ENCODE data around the gene MFAP3. TPM values are rescaled to one million over a fixed set of nuclear protein-coding genes. Genes with fewer than 3 reads are reported as not detected.
"Not testable (repeated sequence)": the region's sequence is repeated elsewhere in the genome, so short reads cannot be mapped to it uniquely, and the experiment has no call there.

MFAP3 gene
- total and polyA plus RNA-seq, 4 donors, result 6.8 to 38.0 (median 21.6) TPM

DNA sequence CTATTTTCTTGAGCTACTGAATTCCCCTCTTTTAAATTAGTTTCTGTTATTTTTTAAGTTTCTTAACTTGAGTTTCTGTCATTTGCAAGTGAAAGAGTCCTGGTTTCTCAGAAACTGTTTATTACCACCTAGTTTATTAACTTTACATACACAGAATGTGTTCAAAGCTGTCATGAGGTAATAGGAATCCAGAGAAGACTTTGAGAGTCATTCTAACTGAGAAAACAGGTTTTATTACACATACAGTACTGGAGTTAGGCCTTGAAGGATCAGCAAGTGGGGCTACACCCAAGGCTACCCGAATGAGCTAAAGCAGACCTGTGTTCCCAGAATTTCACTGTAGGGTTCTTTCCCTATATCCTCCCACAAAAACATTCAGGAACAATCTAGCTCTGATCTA lies 33.1 kb upstream of the MFAP3 start:
- 90 to 100% methylated on average over 1 of the region's 1 CpG for WGBS, 2 donors
- peaks cover 0 to 2% of the 10 kb centered on the region in 2 donors for H3K36me3 ChIP-seq (ENCODE audit: control insufficient read depth in 1 of 2, insufficient read depth in 2 of 2, low read length in 1 of 2)
- H3K4me1 ChIP-seq (ENCODE audit: control insufficient read depth in 1 of 2, insufficient read depth in 2 of 2, low read length in 2 of 2), result no peaks in the 10 kb centered on the region
- no peaks in the 10 kb centered on the region for H3K27me3 ChIP-seq (ENCODE audit: control insufficient read depth in 1 of 2, insufficient read depth in 2 of 2, low read length in 1 of 2)
- no peaks in the 10 kb centered on the region for H3K9me3 ChIP-seq (ENCODE audit: control insufficient read depth, low read length)
- no peak overlapping the region for H3K27ac ChIP-seq (ENCODE audit: low read depth in 1 of 2, low read length in 2 of 2)
- H3K4me3 ChIP-seq (ENCODE audit: low read length in 2 of 2), result no peak overlapping the region
- ATAC-seq (ENCODE audit: low FRiP score) (no peak), DNase-seq (no peak)
- intact Hi-C loops (cut with DNase I), result no loop called here

GRCh38 chr5:154010660-154011059 lies 28.1 kb upstream of the MFAP3 start:
- peaks cover 0 to 6% of the 10 kb centered on the region in 2 donors for H3K36me3 ChIP-seq (ENCODE audit: control insufficient read depth in 1 of 2, insufficient read depth in 2 of 2, low read length in 1 of 2)
- DNase-seq (no peak), ATAC-seq (ENCODE audit: low FRiP score) (no peak)
- intact Hi-C loops (cut with DNase I), result no loop called here
- WGBS, 2 donors, result 30 to 36% methylated on average over 3 of the region's 3 CpGs
- no peaks in the 10 kb centered on the region for H3K27me3 ChIP-seq (ENCODE audit: control insufficient read depth in 1 of 2, insufficient read depth in 2 of 2, low read length in 1 of 2)
- no peaks in the 10 kb centered on the region for H3K9me3 ChIP-seq (ENCODE audit: control insufficient read depth, low read length)
- H3K4me3 ChIP-seq (ENCODE audit: low read length in 2 of 2), result no peak overlapping the region
- no peaks in the 10 kb centered on the region for H3K4me1 ChIP-seq (ENCODE audit: control insufficient read depth in 1 of 2, insufficient read depth in 2 of 2, low read length in 2 of 2)
- H3K27ac ChIP-seq (ENCODE audit: low read depth in 1 of 2, low read length in 2 of 2), result no peak overlapping the region

- no peak overlapping the region for H3K4me3 ChIP-seq (ENCODE audit: low read length in 2 of 2)
- DNase-seq (no peak), ATAC-seq (ENCODE audit: low FRiP score) (no peak)
- no peaks in the 10 kb centered on the region for H3K9me3 ChIP-seq (ENCODE audit: control insufficient read depth, low read length)
- H3K36me3 ChIP-seq (ENCODE audit: control insufficient read depth in 1 of 2, insufficient read depth in 2 of 2, low read length in 1 of 2), result peaks cover 0 to 4% of the 10 kb centered on the region in 2 donors
- intact Hi-C loops (cut with DNase I), result no loop called here
- 82 to 84% methylated on average over 4 of the region's 4 CpGs for WGBS, 2 donors
- H3K4me1 ChIP-seq (ENCODE audit: control insufficient read depth in 1 of 2, insufficient read depth in 2 of 2, low read length in 2 of 2), result no peaks in the 10 kb centered on the region
- no peaks in the 10 kb centered on the region for H3K27me3 ChIP-seq (ENCODE audit: control insufficient read depth in 1 of 2, insufficient read depth in 2 of 2, low read length in 1 of 2)
- H3K27ac ChIP-seq (ENCODE audit: low read depth in 1 of 2, low read length in 2 of 2), result no peak overlapping the region
Observed at GRCh38 chr5:154015071-154015693, 23.6 kb upstream of the MFAP3 start.

- intact Hi-C loops (cut with DNase I), result not testable (repeated sequence)
Observed at GRCh38 chr5:154018919-154019318, 19.8 kb upstream of the MFAP3 start.

DNA sequence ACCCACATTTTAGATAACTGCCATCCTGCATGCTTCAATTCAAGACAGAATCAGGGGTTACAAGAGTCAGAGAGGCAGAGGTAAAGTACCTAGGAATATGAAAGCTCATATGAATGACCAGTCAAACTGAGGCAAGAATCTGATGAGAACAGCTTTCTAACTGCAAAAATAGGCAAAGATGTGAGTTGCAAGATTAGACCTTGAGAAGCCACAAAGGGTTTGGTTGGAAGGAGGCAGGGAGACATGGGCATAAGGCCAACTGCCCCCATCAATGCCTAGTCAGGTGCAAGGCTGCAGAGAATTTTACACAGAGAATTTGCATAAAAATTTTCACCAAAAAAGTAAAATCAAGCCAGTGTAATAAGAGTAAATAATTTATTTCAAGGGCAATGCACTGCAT lies 12.8 kb upstream of the MFAP3 start:
- no peak for DNase-seq
- no peaks in the 10 kb centered on the region for H3K36me3 ChIP-seq (ENCODE audit: control insufficient read depth in 1 of 2, insufficient read depth in 2 of 2, low read length in 1 of 2)
- intact Hi-C loops (cut with DNase I), result loop anchor here in 1 of 2 donors (10.0 kb wide), 1 partner anchor 321 kb away; no protein-coding TSS in a partner anchor

More at GRCh38 chr5:154018919-154019318, 19.8 kb upstream of the MFAP3 start:
- H3K9me3 ChIP-seq (ENCODE audit: control insufficient read depth, low read length); H3K27me3 ChIP-seq (ENCODE audit: control insufficient read depth in 1 of 2, insufficient read depth in 2 of 2, low read length in 1 of 2); H3K4me3 ChIP-seq (ENCODE audit: low read length in 2 of 2); H3K27ac ChIP-seq (ENCODE audit: low read depth in 1 of 2, low read length in 2 of 2); H3K36me3 ChIP-seq (ENCODE audit: control insufficient read depth in 1 of 2, insufficient read depth in 2 of 2, low read length in 1 of 2); ATAC-seq (ENCODE audit: low FRiP score); DNase-seq; H3K4me1 ChIP-seq (ENCODE audit: control insufficient read depth in 1 of 2, insufficient read depth in 2 of 2, low read length in 2 of 2): not testable (repeated sequence)
- 95 to 96% methylated on average over 1 of the region's 1 CpG for WGBS, 2 donors

DNA sequence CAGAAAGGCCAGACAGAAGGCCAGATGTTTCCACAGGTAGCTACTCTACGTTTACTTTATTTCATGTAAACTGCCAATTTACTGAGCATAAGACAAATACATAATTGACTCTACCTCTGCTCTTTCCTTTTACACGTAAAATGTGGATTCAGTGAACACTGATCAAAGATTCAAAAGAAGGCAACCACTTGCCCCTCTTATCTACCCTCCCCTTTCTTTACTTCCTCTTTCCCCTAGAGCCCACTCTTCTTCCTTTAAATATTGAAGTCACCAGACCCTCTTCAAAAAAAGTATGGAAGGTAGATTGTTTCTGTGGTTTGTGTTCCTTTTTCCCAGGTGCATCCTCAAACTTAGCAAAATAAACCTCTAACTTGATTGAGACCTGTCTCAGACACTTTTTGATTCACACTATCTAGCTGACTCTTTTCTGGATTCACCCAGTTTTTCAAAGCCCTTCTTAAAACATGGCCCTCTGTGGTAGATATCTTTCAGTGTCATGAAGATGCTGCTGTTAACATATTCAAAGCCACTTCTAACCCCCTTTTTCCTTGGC lies 6.8 kb upstream of the MFAP3 start:
- intact Hi-C loops (cut with DNase I), result no loop called here
- Histone ChIP-seq H3K36me3 (ENCODE audit: control insufficient read depth in 1 of 2, insufficient read depth in 2 of 2, low read length in 1 of 2) (no peaks in the 10 kb centered on the region), H3K4me3 (ENCODE audit: low read length in 2 of 2) (no peak overlapping the region), H3K27ac (ENCODE audit: low read depth in 1 of 2, low read length in 2 of 2) (no peak overlapping the region), H3K9me3 (ENCODE audit: control insufficient read depth, low read length) (no peaks in the 10 kb centered on the region), H3K4me1 (ENCODE audit: control insufficient read depth in 1 of 2, insufficient read depth in 2 of 2, low read length in 2 of 2) (no peaks in the 10 kb centered on the region), H3K27me3 (ENCODE audit: control insufficient read depth in 1 of 2, insufficient read depth in 2 of 2, low read length in 1 of 2) (no peaks in the 10 kb centered on the region)
- DNase-seq, result no peak
- no peak for ATAC-seq (ENCODE audit: low FRiP score)
- WGBS, 2 donors, result 87% methylated on average over 2 of the region's 2 CpGs

More for the DNA sequence above, 12.8 kb upstream of the MFAP3 start:
- no peaks in the 10 kb centered on the region for H3K4me1 ChIP-seq (ENCODE audit: control insufficient read depth in 1 of 2, insufficient read depth in 2 of 2, low read length in 2 of 2)
- no peak overlapping the region for H3K4me3 ChIP-seq (ENCODE audit: low read length in 2 of 2)
- no peak overlapping the region for H3K27ac ChIP-seq (ENCODE audit: low read depth in 1 of 2, low read length in 2 of 2)
- H3K9me3 ChIP-seq (ENCODE audit: control insufficient read depth, low read length), result no peaks in the 10 kb centered on the region
- H3K27me3 ChIP-seq (ENCODE audit: control insufficient read depth in 1 of 2, insufficient read depth in 2 of 2, low read length in 1 of 2), result no peaks in the 10 kb centered on the region
- ATAC-seq (ENCODE audit: low FRiP score), result no peak

DNA sequence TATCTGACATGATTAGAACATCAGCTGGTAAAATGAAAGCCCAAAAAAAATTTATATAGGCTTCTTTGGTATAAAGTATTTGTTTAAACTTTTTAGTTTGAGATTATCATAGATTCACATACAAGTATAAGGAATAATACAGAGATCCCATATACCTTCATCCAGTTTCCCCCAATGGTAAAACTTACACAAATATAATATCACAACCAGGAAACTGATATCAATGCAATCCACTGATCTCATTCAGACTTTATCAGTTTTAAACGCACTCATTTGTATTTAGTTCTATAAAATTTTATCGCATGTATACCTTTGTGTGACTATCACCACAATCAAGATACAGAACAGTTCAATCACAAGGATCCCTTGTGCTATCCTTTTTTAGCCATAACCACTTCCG lies 3.8 kb upstream of the MFAP3 start:
- no peaks in the 10 kb centered on the region for H3K27me3 ChIP-seq (ENCODE audit: control insufficient read depth in 1 of 2, insufficient read depth in 2 of 2, low read length in 1 of 2)
- H3K36me3 ChIP-seq (ENCODE audit: control insufficient read depth in 1 of 2, insufficient read depth in 2 of 2, low read length in 1 of 2), result no peaks in the 10 kb centered on the region
- ATAC-seq (ENCODE audit: low FRiP score), result no peak
- no peak overlapping the region for H3K4me3 ChIP-seq (ENCODE audit: low read length in 2 of 2)
- DNase-seq, result no peak
- intact Hi-C loops (cut with DNase I), result no loop called here
- H3K4me1 ChIP-seq (ENCODE audit: control insufficient read depth in 1 of 2, insufficient read depth in 2 of 2, low read length in 2 of 2), result no peaks in the 10 kb centered on the region
- WGBS, 2 donors, result 89 to 94% methylated on average over 3 of the region's 3 CpGs
- H3K9me3 ChIP-seq (ENCODE audit: control insufficient read depth, low read length), result no peaks in the 10 kb centered on the region
- H3K27ac ChIP-seq (ENCODE audit: low read depth in 1 of 2, low read length in 2 of 2), result no peak overlapping the region

- peak overlapping the region; percentile 66 to 84 for H3K4me3 ChIP-seq (ENCODE audit: low read length in 2 of 2)
- intact Hi-C loops (cut with DNase I), result no loop called here
- peak overlapping the region in 1 of 2 donors; percentile 58 for H3K27ac ChIP-seq (ENCODE audit: low read depth in 1 of 2, low read length in 2 of 2)
- H3K9me3 ChIP-seq (ENCODE audit: control insufficient read depth, low read length), result no peaks in the 10 kb centered on the region
- WGBS, 2 donors, result 0 to 1% methylated on average over 22 of the region's 22 CpGs
- no peak for DNase-seq
- no peaks in the 10 kb centered on the region for H3K36me3 ChIP-seq (ENCODE audit: control insufficient read depth in 1 of 2, insufficient read depth in 2 of 2, low read length in 1 of 2)
- H3K4me1 ChIP-seq (ENCODE audit: control insufficient read depth in 1 of 2, insufficient read depth in 2 of 2, low read length in 2 of 2), result peaks cover 1 to 3% of the 10 kb centered on the region in 2 donors
- H3K27me3 ChIP-seq (ENCODE audit: control insufficient read depth in 1 of 2, insufficient read depth in 2 of 2, low read length in 1 of 2), result no peaks in the 10 kb centered on the region
- ATAC-seq (ENCODE audit: low FRiP score), result peak; percentile 65
Observed at GRCh38 chr5:154038261-154038706, 483 bp upstream of the MFAP3 start.

- Histone ChIP-seq H3K27ac (ENCODE audit: low read depth in 1 of 2, low read length in 2 of 2) (no peak overlapping the region), H3K27me3 (ENCODE audit: control insufficient read depth in 1 of 2, insufficient read depth in 2 of 2, low read length in 1 of 2) (no peaks in the 10 kb centered on the region), H3K9me3 (ENCODE audit: control insufficient read depth, low read length) (no peaks in the 10 kb centered on the region), H3K36me3 (ENCODE audit: control insufficient read depth in 1 of 2, insufficient read depth in 2 of 2, low read length in 1 of 2) (no peaks in the 10 kb centered on the region), H3K4me1 (ENCODE audit: control insufficient read depth in 1 of 2, insufficient read depth in 2 of 2, low read length in 2 of 2) (peaks cover 3 to 5% of the 10 kb centered on the region in 2 donors), H3K4me3 (ENCODE audit: low read length in 2 of 2) (peak overlapping the region; percentile 66 to 84)
- no peak for ATAC-seq (ENCODE audit: low FRiP score)
- intact Hi-C loops (cut with DNase I), result no loop called here
- DNase-seq, result no peak
- 21 to 32% methylated on average over 1 of the region's 1 CpG for WGBS, 2 donors
Observed at GRCh38 chr5:154039458-154039829, 677 bp downstream of the MFAP3 start.
